ENCODE results near the gene ZCCHC18.

DNA sequence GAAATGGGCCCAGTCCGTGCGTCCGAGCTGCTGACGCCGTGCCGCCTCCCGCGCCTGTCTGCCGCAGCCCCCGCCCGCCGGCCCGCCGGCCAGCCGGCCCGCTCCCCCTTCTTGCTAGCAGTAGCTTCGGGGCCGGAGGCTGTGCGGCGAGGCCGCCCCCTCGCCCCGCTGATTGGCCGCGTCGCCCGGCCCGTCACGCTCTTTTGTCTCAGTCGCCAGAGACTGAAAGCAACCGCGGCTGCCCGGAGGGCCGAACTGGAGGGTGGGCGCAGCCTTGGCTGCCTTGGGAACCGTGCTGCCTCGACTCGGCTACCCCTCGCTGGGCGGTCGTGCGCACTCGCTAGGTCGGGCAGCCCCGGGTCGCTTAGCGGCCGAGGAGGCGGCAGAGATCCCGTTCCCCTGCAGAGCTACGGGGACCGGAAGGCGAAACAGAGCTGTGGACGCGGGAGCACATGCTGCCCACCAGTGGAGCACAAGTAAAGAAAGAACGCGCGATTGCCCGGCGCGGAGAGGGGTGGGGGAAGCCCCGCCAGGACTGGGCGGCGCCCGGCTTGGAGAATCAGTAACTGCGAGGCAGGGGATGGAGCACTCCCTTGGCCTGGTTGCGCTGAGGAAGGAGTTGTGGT is at the start of gene ZCCHC18:
- TF ChIP-seq, protein P1, sequence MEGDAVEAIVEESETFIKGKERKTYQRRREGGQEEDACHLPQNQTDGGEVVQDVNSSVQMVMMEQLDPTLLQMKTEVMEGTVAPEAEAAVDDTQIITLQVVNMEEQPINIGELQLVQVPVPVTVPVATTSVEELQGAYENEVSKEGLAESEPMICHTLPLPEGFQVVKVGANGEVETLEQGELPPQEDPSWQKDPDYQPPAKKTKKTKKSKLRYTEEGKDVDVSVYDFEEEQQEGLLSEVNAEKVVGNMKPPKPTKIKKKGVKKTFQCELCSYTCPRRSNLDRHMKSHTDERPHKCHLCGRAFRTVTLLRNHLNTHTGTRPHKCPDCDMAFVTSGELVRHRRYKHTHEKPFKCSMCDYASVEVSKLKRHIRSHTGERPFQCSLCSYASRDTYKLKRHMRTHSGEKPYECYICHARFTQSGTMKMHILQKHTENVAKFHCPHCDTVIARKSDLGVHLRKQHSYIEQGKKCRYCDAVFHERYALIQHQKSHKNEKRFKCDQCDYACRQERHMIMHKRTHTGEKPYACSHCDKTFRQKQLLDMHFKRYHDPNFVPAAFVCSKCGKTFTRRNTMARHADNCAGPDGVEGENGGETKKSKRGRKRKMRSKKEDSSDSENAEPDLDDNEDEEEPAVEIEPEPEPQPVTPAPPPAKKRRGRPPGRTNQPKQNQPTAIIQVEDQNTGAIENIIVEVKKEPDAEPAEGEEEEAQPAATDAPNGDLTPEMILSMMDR (IDR thresholded peaks at IDR 0.05) = no peak
- TF ChIP-seq POLR2A (IDR thresholded peaks at IDR 0.05) = no peak

All from vagina (tissue), 2 donors.